Measurements from ENCODE around the gene TSSK3.

Gene TSSK3

DNA sequence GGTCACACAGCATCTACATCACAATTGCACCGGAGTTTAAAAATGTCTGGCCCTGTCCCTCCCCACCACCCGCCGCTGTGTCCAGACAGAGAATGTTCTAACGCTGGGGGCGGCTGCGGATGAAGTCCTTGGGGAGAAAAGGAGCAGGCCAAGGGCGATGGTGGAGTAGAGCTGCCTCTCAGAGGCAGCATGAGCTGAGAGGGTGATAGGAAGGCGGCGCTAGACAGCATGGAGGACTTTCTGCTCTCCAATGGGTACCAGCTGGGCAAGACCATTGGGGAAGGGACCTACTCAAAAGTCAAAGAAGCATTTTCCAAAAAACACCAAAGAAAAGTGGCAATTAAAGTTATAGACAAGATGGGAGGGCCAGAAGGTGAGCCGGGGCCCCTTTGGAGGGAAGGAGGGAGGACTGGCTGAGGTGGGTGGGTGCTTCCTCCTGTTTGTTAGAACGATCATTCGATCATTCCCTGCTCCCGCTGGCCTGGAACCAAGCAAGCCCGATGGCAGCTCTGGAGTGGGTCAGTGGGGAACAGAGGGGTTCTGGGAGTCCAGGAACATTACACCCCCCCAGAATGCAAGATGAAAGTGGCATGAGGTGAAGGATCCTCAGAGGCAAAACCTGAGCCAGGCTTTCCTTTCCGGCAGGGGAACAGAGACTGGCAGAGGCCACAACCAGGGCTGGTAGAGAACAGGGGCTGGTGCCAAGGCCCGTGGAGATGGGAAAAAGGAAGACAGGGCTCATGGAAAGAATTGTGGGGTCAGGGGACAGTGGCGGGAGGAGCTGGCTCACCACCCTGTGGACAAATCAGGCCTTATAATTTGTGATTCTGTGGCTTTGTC, at the start of gene TSSK3, which contains the start of gene FAM229A:
Gene TSSK3 (plus strand): TSS at position 66 of the 840 bp plus-strand sequence. CDS start 163 bp downstream, at position 229.
Gene FAM229A (minus strand): TSS at position 12 of the 840 bp plus-strand sequence. CDS start 394 bp downstream, outside the sequence.
- DNase-seq (ENCODE audit: low read depth in 2 of 2), result no peak

DNA sequence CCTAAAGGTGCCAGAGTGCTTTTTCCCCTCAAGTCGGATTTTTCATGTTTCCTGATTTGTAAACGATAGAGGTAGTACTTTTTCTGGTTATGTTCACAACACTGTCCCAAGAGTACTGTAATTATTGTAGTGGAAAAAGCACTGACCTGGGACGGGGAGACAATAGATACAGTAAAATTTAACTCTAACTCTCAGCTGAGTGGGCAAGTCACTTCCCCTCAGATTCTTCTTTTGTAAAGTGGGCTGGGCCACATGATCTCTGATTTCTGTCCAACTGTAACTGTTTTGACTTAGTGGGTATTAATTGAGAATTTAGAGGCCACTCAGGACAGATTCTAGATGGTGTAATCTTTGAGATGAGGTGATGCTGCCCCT, 45.4 kb upstream of the TSSK3 start:
- no peak for DNase-seq (ENCODE audit: low read depth in 2 of 2)

DNA sequence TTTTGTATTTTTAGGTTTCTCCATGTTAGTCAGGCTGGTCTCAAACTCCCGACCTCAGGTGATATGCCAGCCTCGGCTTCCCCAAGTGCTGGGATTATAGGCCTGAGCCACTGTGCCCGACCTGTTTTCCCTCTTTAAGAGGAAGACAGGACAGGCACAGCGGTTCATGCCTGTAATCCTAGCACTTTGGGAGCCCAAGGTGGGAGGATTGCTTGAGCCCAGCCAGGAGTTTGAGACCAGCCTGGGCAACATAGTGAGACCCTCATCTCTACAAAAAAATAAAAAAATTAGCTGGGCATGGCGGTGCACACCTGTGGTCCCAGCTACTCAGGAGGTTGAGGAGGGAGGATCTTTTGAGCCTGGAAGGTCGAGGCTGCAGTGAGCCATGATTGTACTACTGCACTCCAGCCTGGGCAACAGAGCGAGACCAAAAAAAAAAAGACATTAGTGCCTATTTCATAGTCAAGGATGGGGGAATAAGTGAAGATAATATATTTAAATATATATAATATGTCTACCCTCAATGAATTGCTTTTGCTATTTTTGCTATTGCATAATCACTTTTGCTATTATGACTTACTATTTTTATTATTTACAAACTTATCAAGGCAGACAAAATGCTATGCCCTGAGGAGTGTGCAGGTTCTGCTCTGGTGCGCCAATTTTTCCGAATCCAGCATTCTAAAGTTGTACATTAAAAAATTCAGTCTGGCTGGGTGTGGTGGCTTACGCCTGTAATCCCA, 44.0 kb upstream of the TSSK3 start:
- no peak for DNase-seq (ENCODE audit: low read depth in 2 of 2)

DNA sequence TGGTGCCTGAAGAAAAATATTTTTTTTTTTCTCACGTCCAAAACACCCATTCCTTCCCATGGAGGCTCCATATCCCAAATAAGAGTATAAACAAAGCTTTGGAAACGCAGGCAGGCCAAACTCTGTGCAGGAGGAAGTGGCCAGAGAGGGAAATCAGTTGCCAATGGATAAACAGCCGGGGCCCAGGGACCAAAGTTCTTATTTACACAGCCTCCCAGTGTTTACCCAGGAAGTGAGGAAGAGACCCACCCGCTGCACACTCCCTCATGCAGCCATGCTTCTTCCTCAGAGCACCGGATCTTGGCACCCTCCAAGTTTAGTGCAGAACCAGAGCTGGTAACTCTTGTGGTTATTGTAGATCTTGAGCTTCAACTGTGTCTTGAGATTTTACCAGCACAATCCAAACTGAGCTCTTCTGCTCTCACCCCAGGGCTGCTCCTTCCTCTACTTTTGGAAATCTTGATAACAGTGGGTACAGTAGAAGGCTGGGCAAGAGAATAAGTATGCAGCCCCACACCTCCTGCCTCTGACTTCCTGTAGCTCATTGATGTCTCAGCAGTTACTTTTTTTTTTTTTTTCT, 40.5 kb upstream of the TSSK3 start:
- DNase-seq (ENCODE audit: low read depth in 2 of 2), result no peak

GRCh38 chr1:32327204-32327603, 35.1 kb upstream of the TSSK3 start:
- no peak for DNase-seq (ENCODE audit: low read depth in 2 of 2)

DNA sequence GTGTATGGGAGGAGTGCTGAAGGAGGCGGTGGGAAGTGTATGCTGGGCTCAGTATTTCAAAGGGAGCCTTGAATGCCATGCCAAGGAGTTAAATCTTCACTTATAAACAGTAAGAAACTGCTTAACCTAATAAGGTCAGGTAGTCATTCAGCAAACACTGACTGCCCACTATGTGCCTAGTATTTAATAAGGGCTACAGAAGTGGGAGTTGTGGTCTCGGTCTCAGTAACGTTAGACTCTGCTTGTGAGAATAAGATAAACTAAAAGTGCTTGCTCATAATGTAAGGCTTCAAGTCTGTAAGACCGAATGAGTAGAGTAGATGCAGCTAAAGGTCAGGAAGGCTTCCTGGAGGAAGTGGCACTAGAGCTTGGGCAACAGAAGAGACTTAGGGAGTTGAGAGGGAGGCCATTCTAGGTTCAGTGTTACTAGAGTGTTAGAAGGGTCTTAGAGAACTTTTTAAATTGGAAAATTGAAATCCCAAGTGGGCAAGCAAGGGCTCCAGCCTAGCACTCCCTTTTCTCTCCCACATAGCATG, 32.3 kb upstream of the TSSK3 start:
- no peak for DNase-seq (ENCODE audit: low read depth in 2 of 2)

- DNase-seq (ENCODE audit: low read depth in 2 of 2), result no peak
Measured at GRCh38 chr1:32330558-32331151, 31.7 kb upstream of the TSSK3 start.

DNA sequence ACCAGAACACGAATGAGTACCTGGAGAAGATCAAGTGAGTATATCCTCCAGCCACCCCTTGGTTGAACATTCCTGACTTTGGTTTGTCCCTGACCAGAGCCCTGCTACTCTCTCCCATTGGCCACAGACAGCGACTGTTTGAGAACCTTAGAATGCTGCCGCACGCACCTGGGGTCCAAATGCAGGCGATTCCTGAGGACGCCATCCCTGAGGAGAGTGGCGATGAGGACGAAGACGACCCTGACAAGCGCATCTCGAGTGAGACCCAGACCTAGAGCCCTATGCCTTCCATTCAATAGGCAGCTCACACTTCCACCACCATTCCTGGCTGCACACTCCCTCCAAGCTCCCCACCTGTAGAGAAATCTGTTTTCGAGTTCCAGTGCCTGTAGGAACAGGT, 30.8 kb upstream of the TSSK3 start:
- DNase-seq (ENCODE audit: low read depth in 2 of 2), result no peak

DNA sequence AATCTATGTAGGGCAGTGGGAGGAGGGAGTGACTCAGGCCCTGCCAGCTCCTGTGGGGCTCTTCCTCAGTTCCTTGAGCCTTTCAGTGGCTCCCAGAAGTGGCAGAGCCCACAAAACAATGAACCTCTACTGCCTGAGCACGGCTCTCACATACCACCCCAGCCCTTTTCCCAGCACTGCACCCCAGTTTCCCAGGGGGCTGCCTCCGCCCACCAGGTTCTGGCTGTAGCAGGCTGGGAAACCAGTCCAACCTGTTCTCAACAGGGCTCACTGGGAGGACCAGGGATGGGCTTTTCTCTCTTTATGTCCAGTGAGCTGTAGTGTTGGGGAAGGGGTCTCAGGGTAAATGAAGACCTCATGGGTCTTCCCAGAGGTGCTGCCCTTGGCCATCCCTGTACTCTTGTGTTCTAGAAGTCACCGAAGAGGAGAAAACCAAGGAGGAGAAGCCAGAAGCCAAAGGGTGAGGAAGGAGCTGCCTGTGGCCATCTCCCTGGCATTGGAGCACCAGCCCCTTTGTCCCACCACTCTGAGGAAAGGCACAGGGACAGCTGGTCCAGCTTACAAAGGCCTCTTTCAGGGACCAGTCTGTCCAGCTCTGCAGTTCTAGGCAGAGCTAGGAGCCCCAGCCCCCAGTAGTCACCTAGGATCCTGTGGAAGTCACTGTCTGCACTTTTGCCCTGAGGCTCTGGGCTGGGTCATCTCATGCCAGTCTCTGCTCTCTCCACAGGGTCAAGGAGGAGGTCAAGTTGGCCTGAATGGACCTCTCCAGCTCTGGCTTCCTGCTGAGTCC, 29.9 kb upstream of the TSSK3 start:
- no peak for DNase-seq (ENCODE audit: low read depth in 2 of 2)

- no peak for DNase-seq (ENCODE audit: low read depth in 2 of 2)
Measured at GRCh38 chr1:32333251-32333963, 28.9 kb upstream of the TSSK3 start.

DNA sequence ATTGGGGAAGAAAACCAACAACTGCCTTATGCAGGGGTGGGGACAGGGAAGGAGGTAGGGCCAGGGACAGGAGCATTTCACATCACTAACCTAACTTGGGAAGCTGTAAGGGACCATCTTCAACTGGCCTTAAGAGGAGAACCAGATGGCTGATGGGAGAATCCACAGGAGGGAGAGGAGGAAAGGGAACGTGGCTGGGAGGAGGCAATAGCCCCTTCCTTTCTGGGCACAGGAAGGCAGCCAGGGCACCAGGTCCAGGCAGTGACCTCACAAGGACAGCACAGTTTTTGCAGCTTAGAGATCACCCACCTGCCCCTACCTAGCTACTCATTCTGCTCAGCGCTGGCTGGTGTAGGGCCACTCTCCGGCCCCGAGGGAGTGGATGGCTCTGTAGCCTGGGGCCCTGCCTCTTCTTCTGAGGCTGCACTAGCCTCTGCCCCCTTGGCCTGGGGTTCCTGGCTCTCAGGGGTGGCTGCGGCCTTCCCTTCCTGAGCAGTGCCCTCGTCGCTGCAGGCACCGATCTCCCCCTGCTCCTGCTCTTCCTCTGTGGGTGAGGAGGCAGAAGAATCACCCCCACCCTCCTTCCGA, 28.0 kb upstream of the TSSK3 start:
- DNase-seq (ENCODE audit: low read depth in 2 of 2), result no peak

DNA sequence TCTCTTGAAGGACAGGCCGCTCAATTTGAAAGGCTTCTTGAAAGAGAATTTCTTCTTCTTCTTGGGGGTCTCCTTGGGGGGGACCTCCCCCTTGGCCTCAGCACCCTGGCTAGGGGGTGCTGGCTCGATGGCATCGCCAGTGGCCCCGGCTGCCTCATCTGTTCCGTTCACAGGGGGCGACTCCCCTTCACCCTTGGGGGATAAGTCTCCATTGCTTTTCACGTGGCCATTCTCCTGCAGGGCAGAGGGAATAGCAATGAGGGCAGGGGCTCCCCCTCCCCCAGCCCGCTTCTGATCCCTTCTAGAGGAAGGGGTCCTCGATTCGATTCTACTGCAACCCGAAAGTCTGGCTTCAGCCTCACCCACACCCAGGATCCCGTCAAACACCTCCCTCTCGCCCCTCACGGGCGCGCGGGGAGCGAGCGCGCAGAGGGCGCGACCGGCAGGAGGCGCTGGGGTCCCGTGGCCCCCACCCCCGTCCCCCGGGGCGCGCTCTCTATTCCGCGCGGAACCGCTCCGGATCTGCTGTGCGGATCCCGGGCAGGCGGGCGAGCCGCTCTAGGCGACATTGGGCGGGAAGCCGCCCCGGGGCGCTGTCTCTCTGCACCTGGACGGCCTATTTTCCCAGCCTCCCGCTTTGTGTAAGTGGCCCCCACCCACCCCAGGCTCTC, 27.3 kb upstream of the TSSK3 start:
- DNase-seq (ENCODE audit: low read depth in 2 of 2), result peak in 1 of 2 donors; percentile 48

DNA sequence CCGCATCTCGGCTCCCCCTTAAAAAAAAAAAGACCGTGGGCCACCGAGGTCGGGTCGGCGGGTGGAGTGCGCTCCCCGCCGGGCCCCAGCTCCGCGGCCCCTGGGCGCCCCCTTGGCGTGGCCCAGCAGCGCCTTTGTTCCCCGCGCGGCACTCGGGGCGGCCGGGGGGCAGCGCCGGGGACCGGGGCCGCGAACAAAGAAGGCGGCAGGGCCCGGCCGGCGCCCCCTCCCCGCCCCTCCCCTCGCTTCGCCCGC, 26.9 kb upstream of the TSSK3 start:
- no peak for DNase-seq (ENCODE audit: low read depth in 2 of 2)

- peak; percentile 73 to 78 for DNase-seq (ENCODE audit: low read depth in 2 of 2)
Measured at GRCh38 chr1:32335790-32336590, 26.3 kb upstream of the TSSK3 start, which contains the start of gene MARCKSL1. TSS of gene MARCKSL1 (minus strand) at chr1:32336233. CDS start at chr1:32336033, 200 bp downstream.

- DNase-seq (ENCODE audit: low read depth in 2 of 2), result no peak
Measured at GRCh38 chr1:32336591-32336932, 25.8 kb upstream of the TSSK3 start.

GRCh38 chr1:32336963-32337675, 25.2 kb upstream of the TSSK3 start:
- DNase-seq (ENCODE audit: low read depth in 2 of 2), result no peak

GRCh38 chr1:32337855-32338636, 24.3 kb upstream of the TSSK3 start:
- DNase-seq (ENCODE audit: low read depth in 2 of 2), result no peak
